ENCODE measurements around the gene LHFPL3.

Gene LHFPL3

GRCh38 chr7:104857458-104858425, 529.3 kb downstream of the LHFPL3 start:
- DNase-seq: no peak

- DNase-seq: no peak
Observed at GRCh38 chr7:104859754-104860426, 531.5 kb downstream of the LHFPL3 start.

- DNase-seq: no peak
Observed at GRCh38 chr7:104861729-104862390, 533.5 kb downstream of the LHFPL3 start.

DNA sequence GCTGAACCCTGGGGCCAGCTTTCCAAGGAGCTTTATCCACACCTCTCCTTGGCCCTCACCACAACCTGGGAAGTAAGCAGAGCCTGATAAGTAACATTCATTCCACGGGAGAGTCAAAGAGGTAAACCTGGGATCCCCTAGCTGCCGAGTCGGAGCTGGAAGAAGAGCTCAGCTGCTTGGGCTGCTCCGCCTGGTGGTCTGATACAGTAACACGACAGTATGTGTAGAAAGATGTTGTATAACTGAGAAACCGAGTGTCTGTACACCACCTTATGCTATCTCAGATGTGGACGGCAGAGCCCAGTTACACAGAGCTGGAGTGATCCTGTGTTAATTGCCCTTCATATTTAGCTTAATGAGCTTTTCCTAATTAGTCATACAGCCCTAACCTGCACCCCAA, 534.3 kb downstream of the LHFPL3 start:
- DNase-seq: no peak

- no peak for DNase-seq
Observed at GRCh38 chr7:104873401-104873800, 545.0 kb downstream of the LHFPL3 start.

- no peak for DNase-seq
Observed at GRCh38 chr7:104878577-104878976, 550.2 kb downstream of the LHFPL3 start.

DNA sequence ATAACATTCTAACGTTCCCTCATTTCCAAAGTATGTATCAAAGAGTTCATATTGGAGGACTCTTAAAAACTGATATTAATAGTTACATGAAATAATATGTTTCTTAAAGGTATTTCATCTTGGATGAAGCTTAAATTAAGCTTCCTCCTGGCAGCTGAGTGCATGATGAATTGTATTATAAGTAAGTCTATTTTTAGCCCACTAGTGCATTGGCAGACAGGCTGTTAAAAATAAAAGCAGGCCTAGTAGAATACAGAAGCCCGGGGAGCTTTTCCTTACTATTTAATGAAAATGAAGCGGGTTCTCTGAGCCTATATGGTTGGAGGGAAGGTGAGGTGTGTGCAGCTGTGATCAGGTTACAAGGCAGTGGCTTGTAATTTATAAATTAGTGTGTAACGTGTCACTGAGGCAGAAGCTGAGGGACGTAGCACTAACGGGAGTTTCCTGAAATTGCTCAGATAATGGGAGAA, 554.9 kb downstream of the LHFPL3 start:
- no peak for DNase-seq

DNA sequence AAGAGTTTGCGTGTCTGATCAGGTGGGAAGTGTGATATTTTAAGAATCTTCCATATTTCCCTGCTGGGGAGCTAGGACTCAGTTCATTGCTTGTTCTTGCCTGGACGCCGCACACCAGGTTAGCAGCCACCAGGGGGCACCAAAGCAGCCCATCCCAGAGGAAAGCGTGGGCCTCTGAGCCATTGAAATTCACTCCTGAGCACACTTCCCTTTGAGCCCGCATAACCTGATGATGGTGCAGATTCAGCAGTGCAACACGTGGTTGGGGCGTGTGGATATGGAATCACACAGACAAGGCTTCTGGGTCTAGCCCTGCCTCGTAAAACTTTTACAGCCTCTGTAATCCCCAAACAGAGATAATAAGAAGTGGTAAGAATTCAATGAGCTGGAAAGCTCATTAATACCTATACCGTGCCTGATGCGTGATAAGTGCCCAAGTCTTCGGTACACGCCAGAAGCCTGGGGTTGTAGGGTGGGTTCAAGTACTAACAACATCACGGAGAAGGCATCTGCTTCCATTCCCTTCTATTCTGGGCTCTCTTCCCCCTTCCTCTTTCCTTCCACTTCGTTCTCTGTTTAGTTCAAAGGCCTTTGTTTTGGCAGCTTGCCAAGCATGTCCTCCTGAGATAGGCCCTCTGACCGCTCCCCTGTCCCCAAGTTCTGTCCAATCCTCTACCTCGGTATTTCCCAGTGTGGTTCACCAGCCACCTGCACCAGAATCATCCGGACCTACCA, 555.5 kb downstream of the LHFPL3 start:
- peak; percentile 19 for DNase-seq

GRCh38 chr7:104886651-104887050, 558.2 kb downstream of the LHFPL3 start:
- DNase-seq: no peak

GRCh38 chr7:104890216-104890615, 561.8 kb downstream of the LHFPL3 start:
- DNase-seq: no peak

DNA sequence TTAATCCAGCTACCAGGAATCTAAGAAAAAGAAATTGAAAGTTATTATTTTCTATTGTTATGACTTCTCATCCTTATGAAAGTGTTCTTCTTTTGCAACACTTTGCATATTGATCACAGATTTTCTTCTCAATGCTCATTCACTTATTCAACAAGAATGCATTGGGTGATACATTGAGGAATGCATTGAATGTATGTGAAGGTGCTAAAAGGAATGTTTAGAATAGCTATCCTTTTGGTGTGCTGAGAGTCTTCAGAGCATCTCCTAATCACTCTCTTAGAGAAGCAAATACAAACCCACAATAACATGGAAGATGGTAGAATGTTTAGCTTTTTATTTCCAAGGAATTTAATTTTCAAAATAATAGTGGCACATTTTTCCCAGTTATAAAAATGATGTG, 563.5 kb downstream of the LHFPL3 start:
- DNase-seq: no peak

- DNase-seq: no peak
Observed at GRCh38 chr7:104894314-104894713, 565.9 kb downstream of the LHFPL3 start.

DNA sequence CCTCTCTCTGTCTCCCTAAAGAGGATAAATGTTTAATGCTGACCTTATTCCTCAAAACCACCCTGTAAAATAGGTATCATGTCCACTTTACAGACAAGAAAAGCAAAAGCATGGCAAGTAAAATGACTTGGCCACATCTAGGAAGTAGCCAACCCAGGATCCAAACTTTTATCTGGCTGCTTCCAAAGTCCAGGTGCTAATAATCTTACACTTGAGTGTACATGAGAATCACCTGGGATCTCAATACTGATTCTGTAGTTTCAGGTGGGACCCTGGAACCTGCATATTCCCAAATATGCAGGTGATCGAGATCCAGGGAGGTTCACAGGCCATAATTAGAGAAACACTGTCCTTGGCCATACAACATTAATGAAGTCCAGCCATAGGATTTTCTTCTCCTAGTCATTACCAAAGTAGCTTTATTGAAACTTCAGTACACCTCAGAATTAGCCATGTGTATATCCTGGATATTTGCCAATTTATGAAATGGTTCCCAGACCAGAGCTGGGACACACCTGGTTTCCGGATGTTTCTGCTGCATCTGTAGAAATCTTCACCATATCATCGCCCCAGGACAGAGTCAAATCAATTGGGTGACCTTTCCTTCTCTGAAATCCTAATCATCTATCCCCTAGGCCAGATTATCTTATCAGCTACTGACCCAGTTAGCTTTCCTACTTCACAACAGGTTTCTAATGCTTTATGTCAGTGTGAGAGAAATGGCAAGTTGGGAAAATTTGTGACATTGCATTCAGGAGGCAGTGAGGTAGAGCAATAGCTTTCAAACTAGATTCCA, 566.5 kb downstream of the LHFPL3 start:
- DNase-seq: no peak

DNA sequence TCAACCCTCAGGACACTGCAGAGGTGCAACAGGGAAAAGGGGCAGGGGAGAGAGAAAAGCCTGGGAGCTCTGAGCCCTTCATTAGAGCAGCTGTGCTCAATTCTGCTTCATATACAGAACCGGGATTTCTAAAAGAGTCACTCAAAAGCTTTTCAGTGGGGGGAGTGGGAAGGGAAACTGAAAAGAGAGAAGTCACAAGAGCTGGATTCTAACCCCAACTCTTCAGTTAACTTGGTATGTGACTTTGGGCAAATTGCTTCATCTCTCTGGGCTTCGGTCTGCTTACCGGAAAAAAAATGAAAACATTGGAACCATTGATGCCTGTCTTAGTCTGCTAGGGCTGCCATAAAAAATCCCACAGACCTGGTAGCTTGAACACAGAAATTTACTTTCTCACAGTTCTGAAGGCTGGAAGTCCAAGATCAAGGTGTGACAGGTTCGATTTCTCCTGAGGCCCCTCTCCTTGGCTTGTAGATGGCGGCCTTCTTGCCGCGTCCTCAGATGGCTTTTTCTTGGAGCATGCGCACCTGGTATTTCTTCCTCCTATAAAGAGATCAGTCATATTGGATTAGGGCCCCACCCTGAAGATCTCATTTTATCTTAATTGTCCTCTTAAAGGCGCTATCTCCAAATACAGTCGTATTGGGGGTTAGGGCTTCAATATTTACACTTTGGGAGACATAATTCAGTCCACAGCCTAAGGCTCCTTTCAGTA, 567.3 kb downstream of the LHFPL3 start:
- no peak for DNase-seq

DNA sequence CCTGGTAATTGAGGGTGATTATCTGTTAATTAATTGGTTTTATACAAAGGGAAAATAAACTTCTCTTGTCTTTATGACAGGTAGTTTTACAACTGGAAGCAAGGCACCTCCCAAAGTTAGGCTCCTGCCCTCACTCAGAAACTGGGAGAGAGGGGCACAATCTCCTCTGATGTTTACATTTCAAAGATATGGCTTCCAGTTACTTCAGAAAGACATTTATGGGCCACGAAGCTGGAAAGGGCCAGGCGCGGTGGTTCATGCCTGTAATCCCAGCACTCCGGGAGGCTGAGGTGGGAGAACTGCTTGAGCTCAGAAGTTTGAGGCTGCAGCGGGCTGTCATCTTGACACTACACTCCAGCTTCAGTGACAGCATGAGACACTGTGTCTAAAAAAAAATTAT, 570.0 kb downstream of the LHFPL3 start:
- DNase-seq: no peak

GRCh38 chr7:104900525-104901239, 572.3 kb downstream of the LHFPL3 start:
- no peak for DNase-seq

DNA sequence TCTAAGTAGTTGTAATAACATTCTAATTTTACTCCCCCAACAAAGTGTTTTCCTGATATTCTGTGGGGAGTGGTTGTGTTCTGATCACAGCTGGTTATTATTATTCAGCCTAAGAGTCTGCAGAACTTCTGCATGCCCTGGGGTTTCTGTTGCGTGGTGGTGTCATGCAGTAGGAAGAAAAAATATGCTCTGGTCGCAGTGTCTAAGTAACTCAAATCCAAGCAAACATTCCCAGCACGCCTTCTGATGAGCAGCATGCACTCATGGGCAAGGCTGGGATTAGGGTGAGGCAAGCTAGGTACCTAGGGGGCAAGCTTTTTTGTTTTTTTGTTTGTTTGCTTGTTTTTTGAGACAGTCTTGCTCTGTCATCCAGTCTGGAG, 572.8 kb downstream of the LHFPL3 start:
- DNase-seq: no peak

- DNase-seq: no peak
Observed at GRCh38 chr7:104902183-104902582, 573.8 kb downstream of the LHFPL3 start.

DNA sequence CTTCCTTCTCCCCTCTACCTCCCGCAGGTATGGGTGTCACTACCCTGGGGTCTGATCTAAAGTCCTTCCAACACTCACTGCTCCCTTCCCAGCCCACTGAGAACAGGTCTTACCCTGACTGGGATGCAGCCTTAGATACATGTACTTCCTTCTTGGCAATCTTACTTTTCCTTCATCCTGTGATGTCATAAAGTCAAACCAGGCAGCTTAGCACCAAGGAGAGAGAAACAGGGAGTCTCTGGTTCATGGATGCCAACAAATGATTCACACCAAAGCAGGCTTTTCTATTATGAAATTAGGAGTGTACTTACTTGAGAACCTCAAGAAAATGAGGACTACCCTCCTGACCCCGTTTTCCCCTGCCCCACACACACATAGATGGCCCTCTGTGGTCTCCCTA, 574.6 kb downstream of the LHFPL3 start:
- DNase-seq: no peak

DNA sequence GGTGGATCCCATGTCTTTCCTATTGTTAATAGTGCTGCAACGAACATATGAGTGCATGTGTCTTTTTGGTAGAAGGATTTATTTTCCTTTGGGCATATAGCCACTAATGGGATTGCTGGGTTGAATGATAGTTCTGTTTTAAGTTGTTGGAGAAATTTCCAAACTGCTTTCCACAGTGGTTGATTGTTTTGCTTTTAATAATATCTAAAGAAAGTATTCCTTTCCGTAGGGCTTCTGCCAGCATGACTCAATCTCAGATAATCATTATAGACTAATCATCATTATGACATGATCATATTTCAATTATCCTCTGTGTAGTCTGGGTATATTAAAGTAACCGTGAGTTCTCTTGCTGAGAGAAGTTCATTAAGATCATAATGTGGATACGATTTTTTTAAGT, 575.4 kb downstream of the LHFPL3 start:
- DNase-seq: no peak

DNA sequence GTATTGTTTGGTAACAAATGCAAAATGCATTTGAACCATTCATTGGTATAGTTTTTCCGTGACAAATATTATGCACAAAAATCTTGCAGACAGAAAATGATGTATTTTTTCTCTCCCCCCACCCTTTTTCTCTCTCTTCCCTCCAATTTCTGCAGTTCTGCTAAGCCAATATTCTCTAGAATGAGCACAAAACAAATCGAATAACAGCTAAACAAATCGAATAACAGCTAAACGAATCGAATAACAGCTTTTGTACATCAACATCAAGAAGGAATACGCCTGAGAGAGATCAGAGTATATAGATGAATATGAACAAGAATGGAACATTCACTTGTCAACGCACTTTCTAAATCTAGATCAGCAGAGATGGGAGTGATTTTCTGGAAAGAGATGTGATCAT, 577.6 kb downstream of the LHFPL3 start:
- DNase-seq: no peak

All from NCI-H510A (cell line).